ENCODE results near the gene CCDC134.

DNA sequence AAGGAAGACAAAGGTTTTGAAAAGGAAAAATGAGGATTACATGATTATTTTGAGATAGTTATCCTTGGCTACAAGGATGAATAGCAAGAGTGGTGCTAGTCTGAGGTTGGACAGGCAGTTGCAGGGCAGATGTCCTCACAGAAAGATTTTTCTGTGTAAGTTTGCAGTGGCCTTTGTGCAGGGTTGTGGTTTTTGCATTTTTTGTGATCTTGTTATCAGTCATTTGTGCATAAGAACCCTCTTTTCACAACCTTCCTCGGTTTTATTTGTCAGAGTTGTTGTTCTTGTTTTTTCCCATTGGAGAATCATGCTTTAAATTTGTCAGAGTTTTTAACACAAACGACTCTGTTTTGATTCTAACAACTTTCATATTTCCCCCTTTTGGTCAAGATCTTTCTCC, 1.4 kb downstream of the CCDC134 start:
- TF ChIP-seq, protein P1, sequence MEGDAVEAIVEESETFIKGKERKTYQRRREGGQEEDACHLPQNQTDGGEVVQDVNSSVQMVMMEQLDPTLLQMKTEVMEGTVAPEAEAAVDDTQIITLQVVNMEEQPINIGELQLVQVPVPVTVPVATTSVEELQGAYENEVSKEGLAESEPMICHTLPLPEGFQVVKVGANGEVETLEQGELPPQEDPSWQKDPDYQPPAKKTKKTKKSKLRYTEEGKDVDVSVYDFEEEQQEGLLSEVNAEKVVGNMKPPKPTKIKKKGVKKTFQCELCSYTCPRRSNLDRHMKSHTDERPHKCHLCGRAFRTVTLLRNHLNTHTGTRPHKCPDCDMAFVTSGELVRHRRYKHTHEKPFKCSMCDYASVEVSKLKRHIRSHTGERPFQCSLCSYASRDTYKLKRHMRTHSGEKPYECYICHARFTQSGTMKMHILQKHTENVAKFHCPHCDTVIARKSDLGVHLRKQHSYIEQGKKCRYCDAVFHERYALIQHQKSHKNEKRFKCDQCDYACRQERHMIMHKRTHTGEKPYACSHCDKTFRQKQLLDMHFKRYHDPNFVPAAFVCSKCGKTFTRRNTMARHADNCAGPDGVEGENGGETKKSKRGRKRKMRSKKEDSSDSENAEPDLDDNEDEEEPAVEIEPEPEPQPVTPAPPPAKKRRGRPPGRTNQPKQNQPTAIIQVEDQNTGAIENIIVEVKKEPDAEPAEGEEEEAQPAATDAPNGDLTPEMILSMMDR (IDR thresholded peaks at IDR 0.05): no peak
- no peak for TF ChIP-seq EP300 (IDR thresholded peaks at IDR 0.05)

Measured in ovary (tissue), 3 donors.